ENCODE data around the gene KCTD2. TPM values are rescaled to one million over a fixed set of nuclear protein-coding genes. Genes with fewer than 3 reads are reported as not detected.

The KCTD2 gene
- total and polyA plus RNA-seq, 9 of the 15 experiments (the other 6 are each of a cell fraction or from before 2014, with no cell fraction given): 1.7 to 32.9 (median 15.8) TPM

GRCh38 chr17:75077496-75078283 is 30.7 kb downstream of the KCTD2 start:
- H3K27me3 ChIP-seq (ENCODE audit: control insufficient read depth in 2 of 2, insufficient read depth in 2 of 2, low read length in 2 of 2): no peaks in the 10 kb centered on the region
- no peaks in the 10 kb centered on the region for H3K9me1 ChIP-seq (ENCODE audit: control insufficient read depth, insufficient read depth, low read length)
- H3K36me3 ChIP-seq (ENCODE audit: control insufficient read depth, insufficient read depth, low read length): no peaks in the 10 kb centered on the region
- FAIRE-seq (no peak), DNase-seq (ENCODE audit: extremely low read depth in 1 of 4, low spot score in 3 of 4) (no peak), ATAC-seq (no peak)
- intact Hi-C loops (cut with micrococcal nuclease): no loop called here
- no peak overlapping the region for H3K27ac ChIP-seq (ENCODE audit: extremely low read depth, low read depth, low read length)
- no peaks in the 10 kb centered on the region for H4K20me1 ChIP-seq (replicated peaks; ENCODE audit: control insufficient read depth, insufficient read depth, low read length)
- TF ChIP-seq ZBTB33 (CRISPR knock-in tag; IDR thresholded peaks at IDR 0.05) (peak; percentile 89), MEF2A (IDR thresholded peaks at IDR 0.05; ENCODE audit: control insufficient read depth, low read depth, low read length) (no peak)
- in situ Hi-C loops (cut with MboI): no loop called here
- peak overlapping the region in 1 of 2 experiments; percentile 72; a peak in 2 of 4 replicates for H3K9ac ChIP-seq (ENCODE audit: insufficient read depth in 1 of 2, low read depth in 2 of 2, low read length in 2 of 2)
- no peaks in the 10 kb centered on the region for H3K9me3 ChIP-seq (replicated peaks; ENCODE audit: control insufficient read depth, insufficient read depth, low read depth, low read length)
- H2AFZ ChIP-seq (ENCODE audit: low read depth, low read length): no peak overlapping the region
- no TSS peak for BruUV-seq (replicated peaks)
- WGBS (ENCODE audit: insufficient coverage, low coverage, missing lambda C conversion rate): 92% methylated on average over 27 of the region's 53 CpGs
- H3K79me2 ChIP-seq (ENCODE audit: control insufficient read depth, insufficient read depth, low read length): no peaks in the 10 kb centered on the region
- no peak overlapping the region for H3K4me3 ChIP-seq
- H3K4me1 ChIP-seq (replicated peaks in 1 of 2; ENCODE audit: control insufficient read depth in 2 of 2, insufficient read depth in 2 of 2, low read length in 2 of 2): peaks cover 23 to 45% of the 10 kb centered on the region in 2 experiments
- ChIA-PET CTCF (ENCODE audit: low intra/inter-chr PET ratio) (no interaction called here), POLR2A (interaction anchor here (0.7 to 1.7 kb wide), 5 partner anchors 7 to 119 kb away, joined by 3 to 7 read pairs (median 3); partner anchors contain the start of gene SLC16A5)
- H3K4me2 ChIP-seq (ENCODE audit: insufficient read depth, low read length): no peak overlapping the region
